H1 (cell line): Measurements from ENCODE around the gene B3GAT2.

Source experiments
- ATF3 ChIP-seq: IDR thresholded peaks from 2 replicates; pipeline ENCODE4 v1.6.1; 2011; ENCODE audit warnings: low read depth, mild to moderate bottlenecking, low read length; ENCODE audit not compliant: insufficient read depth
- EP300 ChIP-seq, 2 experiments: IDR thresholded peaks; 1 replicate in 1 of 2; 2 replicates in 1 of 2; pipeline ENCODE4 v1.6.1; 2011 to 2012; ENCODE audit warnings: low read depth in 2 of 2, low read length in 2 of 2, mild to moderate bottlenecking in 2 of 2, borderline replicate concordance in 1 of 2, inconsistent platforms in 1 of 2, moderate library complexity in 1 of 2
- GTF2F1 ChIP-seq: IDR thresholded peaks from 2 replicates; pipeline ENCODE4 v1.6.1; 2012; ENCODE audit warnings: low read depth, low read length, improper control_type of control experiment, borderline replicate concordance
- JUND ChIP-seq: IDR thresholded peaks from 2 replicates; pipeline ENCODE4 v1.6.1; 2011; ENCODE audit warnings: mild to moderate bottlenecking, improper control_type of control experiment, low read length
- MAX ChIP-seq: IDR thresholded peaks from 2 replicates; pipeline ENCODE4 v1.6.1; 2012; ENCODE audit warnings: inconsistent platforms
- POLR2A ChIP-seq, 2 experiments: IDR thresholded peaks; 1 replicate in 1 of 2; 2 replicates in 1 of 2; pipeline ENCODE4 v1.6.1; 2011; ENCODE audit warnings: low read depth in 2 of 2, low read length in 2 of 2, mild to moderate bottlenecking in 2 of 2; ENCODE audit errors: control extremely low read depth in 1 of 2
- SIX5 ChIP-seq: IDR thresholded peaks from 2 replicates; pipeline ENCODE4 v1.6.1; 2011; ENCODE audit warnings: mild to moderate bottlenecking, low read depth, low read length
- TCF12 ChIP-seq: IDR thresholded peaks from 2 replicates; pipeline ENCODE4 v1.6.1; 2011; ENCODE audit warnings: low read depth, mild to moderate bottlenecking, low read length
- YY1 ChIP-seq: IDR thresholded peaks from 2 replicates; pipeline ENCODE4 v1.6.1; 2011; ENCODE audit warnings: low read depth, mild to moderate bottlenecking, low read length
- ZNF274 ChIP-seq: IDR thresholded peaks from 2 replicates; pipeline ENCODE4 v1.7.0; 2012; ENCODE audit warnings: low read length, borderline replicate concordance; ENCODE audit errors: extremely low read depth
- TF ChIP-seq, protein P1 (sequence below), 3 experiments: IDR thresholded peaks; 1 replicate in 2 of 3; 2 replicates in 1 of 3; pipeline versions ENCODE4 v1.5.1 to v1.6.1; 2011; ENCODE audit warnings: low read length in 3 of 3, mild to moderate bottlenecking in 3 of 3, inconsistent platforms in 2 of 3, low read depth in 1 of 3, moderate library complexity in 1 of 3; ENCODE audit not compliant: insufficient read depth in 1 of 3; ENCODE audit errors: control extremely low read depth in 1 of 3

- TF ChIP-seq YY1 = no peak
- no peak for TF ChIP-seq JUND
- no peak for TF ChIP-seq ATF3
- TF ChIP-seq SIX5 = no peak
- no peak for TF ChIP-seq TCF12
- no peak for TF ChIP-seq POLR2A (IDR thresholded peaks at IDR 0.05; ENCODE audit: control extremely low read depth in 1 of 2, low read depth in 2 of 2, low read length in 2 of 2)
- no peak for TF ChIP-seq GTF2F1
- TF ChIP-seq ZNF274 = no peak
- no peak for TF ChIP-seq EP300 (IDR thresholded peaks at IDR 0.05; ENCODE audit: borderline replicate concordance in 1 of 2, low read depth in 2 of 2, low read length in 2 of 2)
- TF ChIP-seq, protein P1, sequence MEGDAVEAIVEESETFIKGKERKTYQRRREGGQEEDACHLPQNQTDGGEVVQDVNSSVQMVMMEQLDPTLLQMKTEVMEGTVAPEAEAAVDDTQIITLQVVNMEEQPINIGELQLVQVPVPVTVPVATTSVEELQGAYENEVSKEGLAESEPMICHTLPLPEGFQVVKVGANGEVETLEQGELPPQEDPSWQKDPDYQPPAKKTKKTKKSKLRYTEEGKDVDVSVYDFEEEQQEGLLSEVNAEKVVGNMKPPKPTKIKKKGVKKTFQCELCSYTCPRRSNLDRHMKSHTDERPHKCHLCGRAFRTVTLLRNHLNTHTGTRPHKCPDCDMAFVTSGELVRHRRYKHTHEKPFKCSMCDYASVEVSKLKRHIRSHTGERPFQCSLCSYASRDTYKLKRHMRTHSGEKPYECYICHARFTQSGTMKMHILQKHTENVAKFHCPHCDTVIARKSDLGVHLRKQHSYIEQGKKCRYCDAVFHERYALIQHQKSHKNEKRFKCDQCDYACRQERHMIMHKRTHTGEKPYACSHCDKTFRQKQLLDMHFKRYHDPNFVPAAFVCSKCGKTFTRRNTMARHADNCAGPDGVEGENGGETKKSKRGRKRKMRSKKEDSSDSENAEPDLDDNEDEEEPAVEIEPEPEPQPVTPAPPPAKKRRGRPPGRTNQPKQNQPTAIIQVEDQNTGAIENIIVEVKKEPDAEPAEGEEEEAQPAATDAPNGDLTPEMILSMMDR (IDR thresholded peaks at IDR 0.05; ENCODE audit: control extremely low read depth in 1 of 3, insufficient read depth in 1 of 3, low read depth in 1 of 3, low read length in 3 of 3) = no peak
- no peak for TF ChIP-seq MAX
Observed at GRCh38 chr6:70886661-70887060, 70.2 kb downstream of the B3GAT2 start.
